Gastroesophageal sphincter (tissue), 3 donors: ENCODE data around the gene PATL2.
"Not testable (repeated sequence)": the region's sequence is repeated elsewhere in the genome, so short reads cannot be mapped to it uniquely, and the experiment has no call there.

Source experiments
- CTCF ChIP-seq, 4 experiments: fragments of 200-600 bp in 2 of 4; fragments of 450-650 bp in 2 of 4; sonication (generic) in 1 of 4; IDR thresholded peaks; one replicate each; pipeline ENCODE4 v1.5.1; 2017 to 2019; ENCODE audit warnings: antibody characterized with exemption in 4 of 4, mild to moderate bottlenecking in 2 of 4, moderate library complexity in 2 of 4
- POLR2A ChIP-seq, 2 donors: fragments of 450-650 bp; IDR thresholded peaks; one replicate each; pipeline ENCODE4 v1.6.1; 2017; ENCODE audit warnings: antibody characterized with exemption in 2 of 2, mild to moderate bottlenecking in 2 of 2, moderate library complexity in 1 of 2

- not testable (repeated sequence) for TF ChIP-seq POLR2A, CTCF (IDR thresholded peaks at IDR 0.05)
Measured at GRCh38 chr15:44682809-44683682, 28.1 kb downstream of the PATL2 start.
